HCT116 (cell line): ENCODE results near the gene NDUFB8. TPM values are rescaled to one million over a fixed set of nuclear protein-coding genes. Genes with fewer than 3 reads are reported as not detected.

Experiments used
- ATAC-seq: fragments of 200-7000 bp; cut with Tn5 transposase; 2 replicates; pipeline ENCODE4 v1.9.1; 2020; ENCODE audit warnings: mild to moderate bottlenecking, moderate library complexity
- BruUV-seq: library from RNA; stranded (reverse); fragments of 400-500 nt; replicated peaks from 2 replicates; lab custom pipeline; 2021; lab: Mats Ljungman, UMichigan
- CTCF ChIA-PET: fragments of 300-600 bp; sonication (Branson Sonifier 250); formaldehyde crosslinking; loops from one replicate; lab custom pipeline; 2021; ENCODE audit warnings: antibody characterized with exemption; lab: Charles Lee
- POLR2A ChIA-PET: fragments of 300-600, 350-600 bp; sonication (Branson Sonifier 250); formaldehyde crosslinking; loops from one replicate; lab custom pipeline; 2021; ENCODE audit warnings: antibody characterized with exemption; lab: Charles Lee
- RAD21 ChIA-PET, 2 experiments: fragments of 300-600 bp; sonication (Branson Sonifier 250); formaldehyde crosslinking; loops; one replicate each; lab custom pipeline; 2023; ENCODE audit warnings: low total read pairs in 2 of 2; ENCODE audit not compliant: uncharacterized antibody in 2 of 2, unreplicated experiment in 2 of 2, low non-redundant PET in 1 of 2; lab: Charles Lee
- DNase-seq: peaks from one replicate; pipeline ENCODE4 v3.0.0-alpha.2; 2010; ENCODE audit warnings: low read depth, low spot score
- H2AFZ ChIP-seq: fragments of 200-600 bp; shearing (Covaris generic), sonication (generic); 2 replicates; pipeline ENCODE4 v1.6.1; 2017; ENCODE audit warnings: low read depth, mixed run types, mixed read lengths, antibody characterized with exemption, low read length; ENCODE audit not compliant: poor library complexity, severe bottlenecking
- H3K27ac ChIP-seq: 2 replicates; pipeline ENCODE4 v1.5.1; 2012; ENCODE audit warnings: low read depth, low read length
- H3K27me3 ChIP-seq: fragments of 200-600 bp; sonication (generic); 2 replicates; pipeline ENCODE4 v1.6.1; 2016; ENCODE audit warnings: mixed run types, low read length, mixed read lengths; ENCODE audit not compliant: insufficient read depth
- H3K36me3 ChIP-seq, 2 experiments: fragments of 200-500 bp in 1 of 2; fragments of 200-600 bp in 1 of 2; sonication (Bioruptor generic) in 1 of 2; sonication (generic) in 1 of 2; 2 replicates each; pipeline versions ENCODE4 v1.5.1 to v1.6.1; 2014 to 2016; ENCODE audit warnings: low read length in 2 of 2, inconsistent platforms in 1 of 2, mixed read lengths in 1 of 2, mixed run types in 1 of 2; ENCODE audit not compliant: insufficient read depth in 2 of 2, control insufficient read depth in 1 of 2
- H3K4me1 ChIP-seq, 2 experiments: fragments of 200-600 bp in 1 of 2; sonication (generic) in 1 of 2; 2 replicates each; pipeline versions ENCODE4 v1.5.1 to v1.6.1; 2012 to 2017; ENCODE audit warnings: low read length in 2 of 2, inconsistent platforms in 1 of 2, mild to moderate bottlenecking in 1 of 2, mixed read lengths in 1 of 2, mixed run types in 1 of 2, moderate library complexity in 1 of 2; ENCODE audit not compliant: insufficient read depth in 2 of 2, control insufficient read depth in 1 of 2
- H3K4me2 ChIP-seq: fragments of 200-600 bp; sonication (generic); 2 replicates; pipeline ENCODE4 v1.6.1; 2017; ENCODE audit warnings: mixed run types, low read length, mixed read lengths
- H3K4me3 ChIP-seq, 2 experiments: fragments of 200-600 bp in 1 of 2; sonication (generic) in 1 of 2; replicated peaks in 1 of 2; 2 replicates each; pipeline ENCODE4 v1.5.1; 2011 to 2016; ENCODE audit warnings: low read length in 2 of 2, control low read depth in 1 of 2, low read depth in 1 of 2, mild to moderate bottlenecking in 1 of 2, mixed read lengths in 1 of 2, mixed run types in 1 of 2
- H3K79me2 ChIP-seq: fragments of 200-600 bp; sonication (generic); 2 replicates; pipeline ENCODE4 v1.6.1; 2017; ENCODE audit warnings: mild to moderate bottlenecking, mixed run types, low read length, moderate library complexity, mixed read lengths; ENCODE audit not compliant: insufficient read depth
- H3K9ac ChIP-seq: fragments of 200-600 bp; sonication (generic); 2 replicates; pipeline ENCODE4 v1.6.1; 2016; ENCODE audit warnings: low read length, mixed read lengths
- H3K9me2 ChIP-seq: fragments of 200-600 bp; sonication (generic), shearing (Covaris generic); 2 replicates; pipeline ENCODE4 v1.6.1; 2017; ENCODE audit warnings: mixed run types, mild to moderate bottlenecking, moderate library complexity; ENCODE audit not compliant: insufficient read depth
- H3K9me3 ChIP-seq, 2 experiments: fragments of 200-500 bp in 1 of 2; fragments of 200-600 bp in 1 of 2; sonication (Bioruptor generic) in 1 of 2; sonication (generic) in 1 of 2; 2 replicates each; pipeline ENCODE4 v1.6.1; 2014 to 2017; ENCODE audit warnings: low read length in 2 of 2, mixed read lengths in 2 of 2, inconsistent platforms in 1 of 2, low read depth in 1 of 2, mild to moderate bottlenecking in 1 of 2, mixed run types in 1 of 2, moderate library complexity in 1 of 2; ENCODE audit not compliant: control insufficient read depth in 1 of 2, insufficient read depth in 1 of 2
- H4K20me1 ChIP-seq: fragments of 200-600 bp; sonication (generic), shearing (Covaris generic); 2 replicates; pipeline ENCODE4 v1.6.1; 2017; ENCODE audit warnings: mixed run types, mild to moderate bottlenecking, moderate library complexity; ENCODE audit not compliant: insufficient read depth
- ATF3 ChIP-seq: IDR thresholded peaks from 2 replicates; pipeline ENCODE4 v1.6.1; 2012
- CBX3 ChIP-seq: IDR thresholded peaks from 2 replicates; pipeline ENCODE4 v1.6.1; 2012; ENCODE audit warnings: low read depth
- EZH2phosphoT487 ChIP-seq: fragments of 200-600 bp; IDR thresholded peaks from 2 replicates; pipeline ENCODE4 v1.6.1; 2018; ENCODE audit warnings: antibody characterized with exemption, borderline replicate concordance
- JUND ChIP-seq: IDR thresholded peaks from 2 replicates; pipeline ENCODE4 v1.6.1; 2012
- POLR2A ChIP-seq: IDR thresholded peaks from 2 replicates; pipeline ENCODE4 v1.7.0; 2011; ENCODE audit warnings: borderline replicate concordance; ENCODE audit not compliant: insufficient read depth, insufficient read length; ENCODE audit errors: extremely low read depth
- RAD21 ChIP-seq: IDR thresholded peaks from 2 replicates; pipeline ENCODE4 v1.6.1; 2012; ENCODE audit warnings: low read depth, mild to moderate bottlenecking
- SIN3A ChIP-seq: IDR thresholded peaks from 2 replicates; pipeline ENCODE4 v1.6.1; 2012; ENCODE audit warnings: low read depth
- SP1 ChIP-seq: IDR thresholded peaks from 2 replicates; pipeline ENCODE4 v1.6.1; 2012; ENCODE audit warnings: low read depth
- TCF7L2 ChIP-seq: IDR thresholded peaks from 2 replicates; pipeline ENCODE4 v1.7.0; 2011; ENCODE audit warnings: borderline replicate concordance, inconsistent platforms; ENCODE audit not compliant: insufficient read depth, insufficient read length; ENCODE audit errors: extremely low read depth
- YY1 ChIP-seq: IDR thresholded peaks from 2 replicates; pipeline ENCODE4 v1.6.1; 2011; ENCODE audit warnings: low read length, low read depth, moderate library complexity, mild to moderate bottlenecking; ENCODE audit not compliant: insufficient replicate concordance; ENCODE audit errors: extremely low read depth
- ZFX ChIP-seq: fragments of 450-650 bp; IDR thresholded peaks from 2 replicates; pipeline ENCODE4 v1.6.1; 2017
- ZNF274 ChIP-seq: fragments of 200-500 bp; sonication (Bioruptor generic); IDR thresholded peaks from 2 replicates; pipeline ENCODE4 v1.6.1; 2014; ENCODE audit warnings: mild to moderate bottlenecking, low read depth, low read length, inconsistent platforms
- intact Hi-C: fragments of 100-400 bp; cut with micrococcal nuclease; formaldehyde crosslinking; loops from 2 replicates; pipeline ENCODE4 v1.10.0; 2022
- total RNA-seq: library from RNA; stranded (reverse); gene quantifications from one replicate; pipeline ENCODE4 v1.2.1, GENCODE V29; 2021; ENCODE audit not compliant: unreplicated experiment

The NDUFB8 gene
- total RNA-seq, 1 experiment from 2014 or later, result 243 TPM

GRCh38 chr10:100504096-100504495, 25.6 kb downstream of the NDUFB8 start:
- ChIA-PET RAD21 (no interaction called here), CTCF (interaction anchor here (1.1 kb wide), 1 partner anchor 13 kb away, joined by 3 read pairs; no protein-coding TSS in a partner anchor)
- Histone ChIP-seq H3K79me2 (no peaks in the 10 kb centered on the region), H3K4me1 (peaks cover 0 to 4% of the 10 kb centered on the region in 2 experiments; a peak in 1 of 4 replicates), H3K4me2 (no peak overlapping the region), H3K27ac (no peak overlapping the region), H3K9me3 (no peaks in the 10 kb centered on the region)
- ATAC-seq (no peak), DNase-seq (no peak)
- no peak for TF ChIP-seq ZFX
- TF ChIP-seq JUND, result no peak
- no peak for TF ChIP-seq SIN3A
- TF ChIP-seq, all 23 proteins: peak for 0
- no peaks in the 10 kb centered on the region for H4K20me1 ChIP-seq
- POLR2A ChIA-PET, result no interaction called here
- no peaks in the 10 kb centered on the region for H3K9me2 ChIP-seq
- no peak overlapping the region for H3K9ac ChIP-seq
- H2AFZ ChIP-seq, result no peak overlapping the region
- H3K36me3 ChIP-seq, result peaks cover 28 to 50% of the 10 kb centered on the region in 2 experiments; a peak in 3 of 4 replicates
- no peaks in the 10 kb centered on the region for H3K27me3 ChIP-seq
- intact Hi-C loops, result no loop called here
- no TSS peak for BruUV-seq
- H3K4me3 ChIP-seq, result no peak overlapping the region

GRCh38 chr10:100502926-100503494, 26.7 kb downstream of the NDUFB8 start:
- TF ChIP-seq RAD21 (no peak), YY1 (no peak), ATF3 (no peak), POLR2A (no peak), ZFX (no peak), JUND (no peak), ZNF274 (no peak), EZH2phosphoT487 (no peak), TCF7L2 (no peak), SP1 (no peak), CBX3 (no peak)
- intact Hi-C loops, result no loop called here
- Histone ChIP-seq H3K36me3 (peaks cover 28 to 53% of the 10 kb centered on the region in 2 experiments; a peak in 3 of 4 replicates), H3K9me2 (no peaks in the 10 kb centered on the region), H3K27me3 (no peaks in the 10 kb centered on the region), H2AFZ (no peak overlapping the region), H3K9me3 (no peaks in the 10 kb centered on the region), H4K20me1 (no peaks in the 10 kb centered on the region), H3K4me2 (no peak overlapping the region), H3K4me1 (peaks cover 0 to 4% of the 10 kb centered on the region in 2 experiments; a peak in 1 of 4 replicates), H3K4me3 (no peak overlapping the region), H3K79me2 (no peaks in the 10 kb centered on the region), H3K9ac (no peak overlapping the region), H3K27ac (no peak overlapping the region)
- BruUV-seq, result no TSS peak
- DNase-seq, result no peak
- CTCF ChIA-PET, result no interaction called here
- ATAC-seq, result no peak
- POLR2A ChIA-PET, result no interaction called here
- RAD21 ChIA-PET, result no interaction called here
